ENCODE results near the gene TAF1B.
"Not testable (repeated sequence)": the region's sequence is repeated elsewhere in the genome, so short reads cannot be mapped to it uniquely, and the experiment has no call there.

The TAF1B gene

GRCh38 chr2:9835068-9835467 is 8.2 kb upstream of the TAF1B start:
- DNase-seq = not testable (repeated sequence)

- DNase-seq = no peak
These were observed 7.2 kb upstream of the TAF1B start for GRCh38 chr2:9836074-9836473.

GRCh38 chr2:9836517-9836916 is 6.8 kb upstream of the TAF1B start:
- no peak for DNase-seq

DNA sequence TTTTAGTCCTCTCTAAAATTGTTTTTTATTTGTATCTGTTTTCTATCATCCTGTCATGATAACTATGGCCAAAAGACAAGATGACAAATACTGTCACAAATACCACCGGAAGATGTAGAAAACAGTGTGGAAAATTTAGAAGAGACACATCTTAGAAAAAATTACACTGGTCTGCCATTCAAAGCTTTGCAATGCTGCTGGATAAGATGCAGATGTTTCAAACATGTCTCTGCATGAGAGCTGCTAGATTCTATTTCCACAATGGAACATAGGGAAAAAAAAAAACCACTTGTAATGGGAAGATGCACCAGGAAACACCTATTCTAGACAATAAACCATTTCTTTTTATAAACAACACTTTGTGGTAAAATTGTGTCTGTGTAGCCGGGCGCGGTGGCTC is 5.8 kb upstream of the TAF1B start:
- DNase-seq = no peak

DNA sequence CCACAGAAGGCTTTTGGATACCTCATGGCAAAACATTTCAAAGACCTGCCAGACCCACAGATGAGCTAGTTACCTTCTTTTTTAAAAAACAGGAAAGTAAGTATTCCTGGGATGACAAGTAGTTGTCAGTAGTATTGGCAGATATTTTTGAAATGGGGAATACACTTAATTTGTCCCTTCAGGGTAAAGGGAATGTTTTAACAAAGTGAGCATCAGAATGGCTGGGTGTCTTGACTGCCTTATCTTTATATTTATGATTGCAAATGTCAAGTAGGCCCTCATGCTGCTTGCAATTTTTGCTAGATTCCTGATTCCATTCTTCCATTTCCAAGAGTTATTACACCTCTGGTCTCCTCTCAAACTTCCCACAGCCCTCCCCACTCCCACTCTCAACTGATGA is 4.9 kb upstream of the TAF1B start:
- no peak for DNase-seq

DNA sequence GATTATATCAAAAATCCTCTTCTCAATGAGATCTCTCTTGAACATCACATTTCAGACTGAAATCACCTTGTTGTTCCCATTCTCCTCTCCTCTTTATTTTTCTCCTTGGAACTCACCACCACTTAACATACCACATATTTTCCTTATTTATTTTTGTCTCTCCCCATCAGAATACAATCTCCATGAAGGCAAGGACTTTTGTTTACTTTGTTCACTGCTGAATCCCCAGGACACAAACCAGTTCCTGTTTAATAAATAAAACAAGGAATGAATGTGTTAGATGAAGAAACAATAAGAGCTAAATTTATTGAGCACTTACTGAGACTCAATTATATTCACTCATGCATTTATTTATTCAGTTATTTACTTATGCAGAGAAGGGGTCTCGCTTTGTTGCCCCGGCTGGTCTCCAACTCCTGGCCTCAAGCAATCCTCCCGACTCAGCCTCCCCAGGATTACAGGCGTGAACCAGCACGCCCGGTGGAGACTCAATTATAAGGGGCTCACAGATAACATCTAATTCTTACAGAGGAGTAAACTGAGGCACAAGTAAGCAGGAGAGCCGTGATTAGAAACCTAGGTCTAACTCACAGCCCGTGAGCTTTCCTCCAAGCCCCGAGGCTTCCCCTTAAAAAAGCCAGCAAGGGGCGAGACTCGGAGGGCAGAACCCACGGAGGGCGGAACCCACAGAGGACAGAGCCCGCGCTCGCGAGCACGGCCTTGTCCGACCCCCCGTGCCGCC is 616 bp upstream of the TAF1B start:
- DNase-seq = no peak

DNA sequence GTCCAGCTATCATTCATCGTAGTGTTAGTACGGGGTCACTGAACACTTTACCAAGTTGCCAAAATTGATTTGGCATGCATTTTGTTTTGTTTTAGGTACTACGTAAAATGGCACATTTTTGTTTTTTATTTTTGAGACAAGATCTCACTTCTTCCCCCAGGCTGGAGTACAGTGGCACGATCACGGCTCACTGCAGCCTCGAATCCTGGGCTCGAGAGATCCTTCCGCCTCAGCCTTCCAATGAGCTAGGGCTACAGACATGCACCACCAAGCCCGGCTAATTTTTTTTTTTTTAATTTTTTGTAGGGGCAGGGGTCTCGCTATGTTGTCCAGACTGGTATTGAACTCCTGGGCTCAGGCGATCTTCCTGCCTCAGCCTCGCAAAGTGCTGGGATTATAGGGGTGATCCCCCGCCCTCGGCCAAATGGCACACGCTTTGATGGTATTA is 786 bp downstream of the TAF1B start:
- no peak for DNase-seq

- DNase-seq = no peak
These were observed 1.3 kb downstream of the TAF1B start for GRCh38 chr2:9844576-9844975.

DNA sequence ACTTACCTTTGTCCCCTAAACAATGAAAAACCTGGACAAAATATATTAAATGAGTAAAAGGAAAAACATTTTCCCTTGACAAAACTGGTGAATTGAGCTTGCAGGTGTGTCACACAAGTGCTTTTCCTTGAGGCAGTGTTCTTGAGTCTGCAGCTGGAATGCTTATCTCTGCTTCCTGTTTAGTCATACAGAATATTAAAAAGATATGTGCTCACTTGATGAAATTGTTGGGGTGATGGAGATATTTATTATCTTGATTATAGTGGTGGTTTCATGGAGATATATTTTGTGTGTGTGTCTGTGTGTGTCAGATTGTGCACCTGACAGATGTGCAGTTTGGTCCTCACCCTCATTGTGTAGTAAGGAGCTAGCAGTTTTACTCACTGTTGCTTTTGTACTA is 3.3 kb downstream of the TAF1B start:
- no peak for DNase-seq

- DNase-seq = no peak
These were observed 3.9 kb downstream of the TAF1B start for GRCh38 chr2:9847140-9847539.

- no peak for DNase-seq
These were observed 9.6 kb downstream of the TAF1B start for GRCh38 chr2:9852881-9853280.

GRCh38 chr2:9857814-9858729 is 14.8 kb downstream of the TAF1B start:
- DNase-seq = no peak

GRCh38 chr2:9858730-9859068 is 15.4 kb downstream of the TAF1B start:
- DNase-seq = no peak

DNA sequence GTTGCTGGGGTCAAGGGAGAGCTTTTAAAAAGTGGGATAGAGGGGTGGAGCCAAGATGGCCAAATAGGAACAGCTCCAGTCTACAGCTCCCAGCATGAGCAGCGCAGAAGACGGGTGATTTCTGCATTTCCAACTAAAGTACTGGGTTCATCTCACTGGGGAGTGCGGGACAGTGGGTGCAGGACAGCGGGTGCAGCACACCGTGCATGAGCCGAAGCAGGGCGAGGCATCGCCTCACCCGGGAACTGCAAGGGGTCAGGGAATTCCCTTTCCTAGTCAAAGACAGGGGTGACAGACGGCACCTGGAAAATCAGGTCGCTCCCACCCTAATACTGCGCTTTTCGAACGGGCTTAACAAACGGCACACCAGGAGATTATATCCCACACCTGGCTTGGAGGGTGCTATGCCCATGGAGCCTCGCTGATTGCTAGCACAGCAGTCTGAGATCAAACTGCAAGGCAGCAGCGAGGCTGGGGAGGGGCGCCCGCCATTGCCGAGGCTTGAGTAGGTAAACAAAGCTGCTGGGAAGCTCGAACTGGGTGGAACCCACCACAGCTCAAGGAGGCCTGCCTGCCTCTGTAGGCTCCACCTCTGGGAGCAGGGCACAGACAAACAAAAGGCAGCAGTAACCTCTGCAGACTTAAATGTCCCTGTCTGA is 17.8 kb downstream of the TAF1B start:
- DNase-seq = not testable (repeated sequence)

GRCh38 chr2:9867881-9868280 is 24.6 kb downstream of the TAF1B start:
- no peak for DNase-seq

DNA sequence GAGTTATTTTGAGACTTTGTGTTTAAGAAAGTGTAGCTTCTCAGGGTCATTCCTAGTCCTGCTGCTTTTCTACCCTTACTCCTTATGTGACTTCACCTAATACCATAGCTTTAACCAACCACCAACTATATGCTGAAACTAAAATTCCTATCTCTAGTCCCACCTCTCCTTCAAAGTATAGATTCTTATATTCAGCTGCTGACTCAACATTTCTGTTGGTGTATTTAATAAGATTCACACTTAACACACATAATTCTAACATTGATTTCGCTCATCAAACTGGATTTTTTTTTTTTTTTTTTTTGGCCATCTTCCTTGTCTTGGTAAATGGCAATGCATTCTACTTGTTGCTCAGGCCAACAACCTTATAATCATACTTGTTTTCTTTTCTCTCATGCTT is 30.1 kb downstream of the TAF1B start:
- DNase-seq = no peak

- DNase-seq = no peak
These were observed 33.8 kb downstream of the TAF1B start for GRCh38 chr2:9877026-9877425.

DNA sequence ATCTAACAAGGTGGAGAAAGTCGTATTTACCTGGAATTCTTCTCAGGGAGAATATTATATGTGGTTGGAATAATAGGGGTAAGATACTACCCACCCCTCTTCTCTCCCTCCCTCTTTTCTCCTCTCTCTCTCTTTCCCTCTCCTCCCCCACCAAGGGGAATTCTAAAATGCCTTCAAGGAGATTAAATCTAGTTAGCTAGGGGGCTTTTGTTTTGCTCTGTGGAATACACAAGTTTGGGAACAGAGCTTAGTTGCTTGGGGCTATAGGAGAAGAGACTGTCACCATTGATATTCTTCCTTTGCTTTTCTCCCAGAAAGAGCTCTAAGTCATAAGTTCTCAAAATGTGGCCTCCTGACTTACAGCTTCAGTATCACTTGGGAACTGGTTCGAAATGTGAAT is 34.5 kb downstream of the TAF1B start:
- no peak for DNase-seq

DNA sequence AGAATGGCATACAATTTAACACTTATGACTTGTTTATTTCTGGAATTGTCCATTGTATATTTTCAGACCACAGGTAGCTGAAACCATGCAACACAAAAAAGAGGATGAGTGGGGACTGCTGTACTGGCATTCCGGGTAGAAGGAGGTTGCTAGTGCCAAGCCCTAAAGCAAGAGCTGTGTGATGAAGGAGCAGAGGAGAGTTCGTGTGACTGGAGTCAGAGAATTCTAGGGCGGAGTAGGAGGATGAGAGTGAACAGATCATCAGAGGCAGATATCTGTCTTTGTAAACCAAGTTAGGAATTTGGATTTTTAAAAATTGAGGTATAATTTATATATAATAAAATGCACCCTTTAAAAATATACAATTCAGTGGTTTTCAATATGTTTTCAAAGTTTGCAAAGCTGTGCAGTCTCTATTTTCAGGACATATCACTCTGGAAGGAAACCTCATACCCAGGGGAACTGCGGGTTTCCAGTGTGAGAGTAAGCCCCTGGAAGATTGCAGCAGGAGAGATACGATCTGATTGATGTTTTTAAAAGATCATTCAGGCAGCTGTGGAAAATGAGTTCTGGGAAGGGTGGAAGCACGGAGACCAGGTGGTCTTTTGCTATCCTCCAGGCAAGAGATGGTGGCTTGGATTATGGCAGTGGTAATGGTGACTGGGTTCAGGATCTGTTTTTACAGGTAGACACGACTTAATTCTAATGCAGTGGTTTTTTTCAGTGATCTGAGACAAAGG is 36.4 kb downstream of the TAF1B start:
- DNase-seq = no peak

DNA sequence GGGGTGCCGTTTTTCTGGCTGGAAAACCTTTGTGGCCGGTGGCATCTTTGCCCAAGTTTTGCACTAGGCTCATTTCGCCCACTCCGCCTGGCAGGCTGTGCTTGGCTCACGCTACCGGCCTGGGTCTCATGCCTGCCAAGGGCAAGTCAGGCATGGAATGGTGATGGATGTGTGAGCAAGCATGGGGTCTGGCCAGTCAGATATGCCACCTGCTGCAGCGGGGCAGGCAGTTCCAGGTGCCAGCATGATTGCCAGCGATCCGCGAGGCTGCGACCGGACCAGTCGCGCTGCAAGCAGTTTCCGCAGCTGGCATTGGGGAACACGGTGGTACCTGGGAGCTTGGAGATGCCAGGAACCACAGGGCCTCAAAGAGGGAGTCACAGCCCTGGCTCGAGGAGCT is 40.6 kb downstream of the TAF1B start:
- no peak for DNase-seq

DNA sequence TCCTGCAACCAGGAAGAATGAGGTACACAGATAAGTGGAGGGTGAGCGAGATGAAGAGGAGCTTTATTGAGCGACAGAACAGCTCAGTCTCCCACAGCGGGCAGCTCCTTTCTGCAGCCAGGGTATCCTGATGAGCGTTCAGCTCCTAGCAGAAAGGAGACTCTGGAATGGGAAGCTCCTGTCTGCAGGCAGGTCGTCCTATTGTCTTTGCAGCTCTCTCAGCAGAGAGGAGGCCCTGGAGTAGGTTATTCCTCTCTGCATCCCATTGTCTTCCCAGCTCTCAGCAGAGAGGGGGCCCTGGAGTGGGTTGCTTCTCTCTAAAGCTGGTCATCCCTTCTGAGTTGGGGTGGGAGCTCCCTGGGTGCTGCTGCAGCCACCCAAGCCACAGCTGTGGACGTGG is 41.2 kb downstream of the TAF1B start:
- DNase-seq = no peak

GRCh38 chr2:9885036-9885684 is 41.9 kb downstream of the TAF1B start:
- no peak for DNase-seq

DNA sequence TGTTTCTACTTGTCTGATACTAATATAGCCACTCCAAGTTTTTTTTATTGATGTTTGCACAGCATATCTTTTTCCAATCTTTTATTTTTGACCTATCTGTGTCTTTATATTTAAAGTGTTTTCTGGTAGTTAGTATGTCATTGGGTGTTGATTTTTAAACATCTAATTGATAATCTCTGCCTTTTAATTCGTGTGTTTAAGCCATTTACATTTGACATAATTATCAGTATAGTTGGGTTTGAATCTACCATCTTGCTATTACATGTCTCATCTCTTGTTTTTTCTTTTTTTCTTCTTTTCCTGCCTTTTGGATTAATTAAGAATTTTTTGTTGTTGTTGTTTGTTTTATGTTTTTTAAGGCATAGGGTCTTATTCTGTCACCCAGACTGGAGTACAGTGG is 44.2 kb downstream of the TAF1B start:
- no peak for DNase-seq

Measured in NCI-H748 treated with DMSO at 0.1 percent for 48 hours (cell line).